ENCODE data around the gene B4GALT4. TPM values are rescaled to one million over a fixed set of nuclear protein-coding genes. Genes with fewer than 3 reads are reported as not detected.

Gene B4GALT4
- total and polyA plus RNA-seq, 2 experiments from 2014 or later = 36.3 to 51.0 TPM

DNA sequence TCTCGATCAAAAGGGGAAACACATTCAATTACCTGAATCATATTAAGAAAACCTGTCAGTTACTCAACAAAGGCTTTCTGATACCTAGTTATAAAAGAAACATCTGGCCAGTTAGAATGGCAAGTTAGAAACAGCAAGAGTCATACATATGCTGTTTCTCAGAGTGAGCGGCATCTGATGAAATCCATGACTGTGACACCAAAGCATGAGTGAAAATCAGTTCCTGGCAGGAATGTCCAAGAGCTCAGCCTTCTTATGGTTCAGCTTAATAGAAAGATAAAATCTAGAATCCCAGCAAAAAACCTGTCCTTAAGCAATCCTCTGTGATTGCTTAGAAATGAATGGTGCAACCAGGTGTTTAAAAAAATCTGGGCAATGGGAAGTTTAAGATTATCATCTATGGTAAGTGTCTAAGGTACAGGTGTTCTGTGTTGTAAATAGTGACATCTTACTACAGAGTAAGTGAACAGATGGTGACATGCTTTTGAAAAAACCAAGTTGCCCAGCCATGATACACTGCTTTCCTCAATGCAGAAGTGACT is 18.8 kb downstream of the B4GALT4 start:
- TF ChIP-seq CTCF (IDR thresholded peaks at IDR 0.05; ENCODE audit: low read depth, low read length) = no peak
- DNase-seq (ENCODE audit: low read depth in 1 of 2, low spot score in 1 of 2) = peak in 1 of 2 donors; percentile 47
- Histone ChIP-seq H3K36me3 (peaks cover 60% of the 10 kb centered on the region), H3K9me3 (ENCODE audit: low read depth) (no peaks in the 10 kb centered on the region), H3K4me3 (no peak overlapping the region), H3K4me1 (ENCODE audit: low read depth) (peaks cover 12% of the 10 kb centered on the region), H3K27me3 (no peaks in the 10 kb centered on the region), H3K27ac (no peak overlapping the region)

- DNase-seq (ENCODE audit: low read depth in 1 of 2, low spot score in 1 of 2) = no peak
- H3K4me3 ChIP-seq = no peak overlapping the region
- no peak for TF ChIP-seq CTCF (IDR thresholded peaks at IDR 0.05; ENCODE audit: low read depth, low read length)
- peaks cover 59% of the 10 kb centered on the region for H3K36me3 ChIP-seq
- no peaks in the 10 kb centered on the region for H3K9me3 ChIP-seq (ENCODE audit: low read depth)
- no peaks in the 10 kb centered on the region for H3K27me3 ChIP-seq
- no peak overlapping the region for H3K27ac ChIP-seq
- H3K4me1 ChIP-seq (ENCODE audit: low read depth) = peaks cover 12% of the 10 kb centered on the region
Observed at GRCh38 chr3:119220970-119221667, 19.6 kb downstream of the B4GALT4 start.

DNA sequence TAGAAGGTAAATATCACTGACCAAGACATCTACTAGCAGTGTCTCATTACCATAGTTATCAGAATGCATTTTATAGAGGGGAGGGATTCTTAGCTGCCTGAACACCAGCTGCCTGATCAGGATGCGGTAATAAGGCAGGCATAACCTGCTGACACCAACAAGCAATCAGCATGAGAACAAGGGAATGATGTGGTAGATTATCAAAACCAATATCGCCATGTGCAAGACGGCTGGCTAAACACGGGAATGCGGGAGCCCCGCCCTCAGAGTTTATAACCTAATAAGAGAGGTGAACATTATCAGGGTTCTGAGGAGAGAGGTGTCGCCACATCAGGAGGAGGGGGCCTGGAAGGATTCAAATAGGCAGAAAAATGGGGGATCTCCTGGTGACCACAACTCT is 20.5 kb downstream of the B4GALT4 start:
- peaks cover 12% of the 10 kb centered on the region for H3K4me1 ChIP-seq (ENCODE audit: low read depth)
- H3K9me3 ChIP-seq (ENCODE audit: low read depth) = no peaks in the 10 kb centered on the region
- no peak for DNase-seq (ENCODE audit: low read depth in 1 of 2, low spot score in 1 of 2)
- H3K36me3 ChIP-seq = peaks cover 63% of the 10 kb centered on the region
- no peak overlapping the region for H3K4me3 ChIP-seq
- no peaks in the 10 kb centered on the region for H3K27me3 ChIP-seq
- no peak overlapping the region for H3K27ac ChIP-seq
- no peak for TF ChIP-seq CTCF (IDR thresholded peaks at IDR 0.05; ENCODE audit: low read depth, low read length)

GRCh38 chr3:119219069-119219468 is 21.6 kb downstream of the B4GALT4 start:
- TF ChIP-seq CTCF (IDR thresholded peaks at IDR 0.05; ENCODE audit: low read depth, low read length) = no peak
- peaks cover 64% of the 10 kb centered on the region for H3K36me3 ChIP-seq

DNA sequence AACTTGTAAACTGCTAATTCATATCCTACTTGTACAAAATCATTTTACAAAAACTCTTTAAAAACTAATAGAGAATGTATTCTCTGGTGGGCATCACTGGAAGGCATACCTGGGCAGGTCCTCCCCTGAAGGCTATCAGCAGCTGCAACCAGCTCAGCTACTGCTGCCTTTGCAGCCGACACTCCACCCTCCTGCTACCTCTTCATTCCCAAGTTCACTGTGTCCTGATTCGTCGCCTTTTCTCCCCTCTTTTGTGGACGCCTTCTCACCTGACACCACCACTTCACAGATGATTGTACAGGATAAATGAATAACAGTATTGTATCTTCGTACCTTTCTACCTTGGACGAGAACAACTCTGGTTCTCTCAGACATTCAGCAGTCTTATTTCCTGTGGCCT is 28.9 kb downstream of the B4GALT4 start:
- Histone ChIP-seq H3K4me3 (no peak overlapping the region), H3K36me3 (peaks cover 34% of the 10 kb centered on the region), H3K27ac (peak overlapping the region; percentile 38), H3K27me3 (no peaks in the 10 kb centered on the region), H3K4me1 (ENCODE audit: low read depth) (peaks cover 15% of the 10 kb centered on the region), H3K9me3 (ENCODE audit: low read depth) (no peaks in the 10 kb centered on the region)
- no peak for TF ChIP-seq CTCF (IDR thresholded peaks at IDR 0.05; ENCODE audit: low read depth, low read length)
- DNase-seq (ENCODE audit: low read depth in 1 of 2, low spot score in 1 of 2) = no peak

More at GRCh38 chr3:119219069-119219468, 21.6 kb downstream of the B4GALT4 start:
- H3K27ac ChIP-seq = peak overlapping the region; percentile 21
- no peak overlapping the region for H3K4me3 ChIP-seq
- H3K27me3 ChIP-seq = no peaks in the 10 kb centered on the region
- DNase-seq (ENCODE audit: low read depth in 1 of 2, low spot score in 1 of 2) = peak; percentile 33 to 38
- no peaks in the 10 kb centered on the region for H3K9me3 ChIP-seq (ENCODE audit: low read depth)
- H3K4me1 ChIP-seq (ENCODE audit: low read depth) = peaks cover 12% of the 10 kb centered on the region

Data from cardiac muscle cell (in vitro differentiated cells and primary cell).